HG03097 (cell line): Measurements from ENCODE around the gene TBCD.

ENCODE experiments used
- ATAC-seq: cut with Tn5 transposase; IDR thresholded peaks from one replicate; pipeline ENCODE4 v1.9.1; 2021; ENCODE audit not compliant: unreplicated experiment, low FRiP score

Gene TBCD

GRCh38 chr17:82932518-82933310 is 180.8 kb downstream of the TBCD start:
- ATAC-seq = no peak

- no peak for ATAC-seq
Observed at GRCh38 chr17:82933911-82934310, 182.0 kb downstream of the TBCD start.

GRCh38 chr17:82935966-82936767 is 184.3 kb downstream of the TBCD start:
- ATAC-seq = no peak

- no peak for ATAC-seq
Observed at GRCh38 chr17:82936768-82937171, 184.9 kb downstream of the TBCD start.

GRCh38 chr17:82937411-82938371 is 185.8 kb downstream of the TBCD start:
- no peak for ATAC-seq

- no peak for ATAC-seq
Observed at GRCh38 chr17:82938486-82938872, 186.6 kb downstream of the TBCD start.

- ATAC-seq = no peak
Observed at GRCh38 chr17:82938873-82939620, 187.2 kb downstream of the TBCD start.

- ATAC-seq = no peak
Observed at GRCh38 chr17:82939621-82940135, 187.8 kb downstream of the TBCD start.

GRCh38 chr17:82940226-82941020 is 188.6 kb downstream of the TBCD start:
- ATAC-seq = no peak

GRCh38 chr17:82941021-82942001 is 189.4 kb downstream of the TBCD start:
- ATAC-seq = no peak

- ATAC-seq = no peak
Observed at GRCh38 chr17:82942166-82943130, 190.6 kb downstream of the TBCD start.

- no peak for ATAC-seq
Observed at GRCh38 chr17:82943339-82943738, 191.5 kb downstream of the TBCD start.

GRCh38 chr17:82943751-82944150 is 191.9 kb downstream of the TBCD start:
- no peak for ATAC-seq

- no peak for ATAC-seq
Observed at GRCh38 chr17:82944990-82945389, 193.1 kb downstream of the TBCD start.

- ATAC-seq = no peak
Observed at GRCh38 chr17:82946081-82946480, 194.2 kb downstream of the TBCD start.

- no peak for ATAC-seq
Observed at GRCh38 chr17:82947051-82947991, 195.5 kb downstream of the TBCD start.
